Fibroblast of villous mesenchyme (primary cell): ENCODE measurements around the gene CPS1. TPM values are rescaled to one million over a fixed set of nuclear protein-coding genes. Genes with fewer than 3 reads are reported as not detected.

Source experiments
- DNase-seq: peaks from one replicate; pipeline ENCODE4 v3.0.0-alpha.2; 2010; ENCODE audit warnings: low read depth
- H3K4me3 ChIP-seq: 2 replicates; pipeline ENCODE4 v1.5.1; 2011; ENCODE audit warnings: low read depth, mild to moderate bottlenecking, low read length
- total RNA-seq: library from RNA; depleted of rRNA; stranded (reverse); fragments of >200 nt; gene quantifications from 2 replicates; pipeline ENCODE4 v1.2.3, GENCODE V29; 2012
- TF ChIP-seq, protein P1 (sequence below): IDR thresholded peaks from 2 replicates; pipeline ENCODE4 v1.5.1; 2012; ENCODE audit warnings: low read depth, mild to moderate bottlenecking, low read length; ENCODE audit not compliant: insufficient read depth

The CPS1 gene
- total RNA-seq, 1 donor = 21.6 TPM

DNA sequence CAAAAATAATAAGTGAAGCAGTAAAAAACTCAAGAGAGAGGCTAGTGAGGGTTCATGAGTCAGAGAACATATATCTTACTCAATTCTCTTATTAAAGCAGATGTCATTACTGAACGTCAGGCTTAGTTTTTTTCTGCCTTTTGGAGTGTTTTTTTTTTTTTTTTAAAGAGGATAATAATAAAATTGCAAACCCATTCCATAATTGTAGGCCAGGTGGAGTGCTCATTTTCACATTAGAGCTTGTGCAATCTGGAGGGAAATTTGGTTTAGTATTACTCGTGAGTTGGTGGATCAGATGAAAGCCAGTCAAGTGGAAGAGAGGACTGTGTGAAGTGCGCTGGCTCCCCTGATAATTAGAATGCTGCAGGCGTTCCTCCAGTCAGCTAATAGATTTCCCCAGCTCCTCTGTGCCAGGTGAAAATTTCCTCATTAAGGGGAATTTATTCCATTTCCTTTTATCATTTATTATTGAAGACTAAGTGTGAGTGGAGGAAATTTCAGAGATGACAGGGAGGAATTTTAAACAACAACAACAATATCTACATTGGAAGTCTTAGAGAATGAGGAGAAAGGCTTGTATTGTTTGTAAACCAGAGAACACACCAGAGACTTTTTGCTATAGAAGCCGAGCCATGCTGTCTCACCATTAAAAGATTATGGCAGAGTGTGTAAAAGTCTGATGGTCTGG lies 74.6 kb downstream of the CPS1 start:
- DNase-seq = no peak
- no peak overlapping the region for H3K4me3 ChIP-seq
- TF ChIP-seq, protein P1, sequence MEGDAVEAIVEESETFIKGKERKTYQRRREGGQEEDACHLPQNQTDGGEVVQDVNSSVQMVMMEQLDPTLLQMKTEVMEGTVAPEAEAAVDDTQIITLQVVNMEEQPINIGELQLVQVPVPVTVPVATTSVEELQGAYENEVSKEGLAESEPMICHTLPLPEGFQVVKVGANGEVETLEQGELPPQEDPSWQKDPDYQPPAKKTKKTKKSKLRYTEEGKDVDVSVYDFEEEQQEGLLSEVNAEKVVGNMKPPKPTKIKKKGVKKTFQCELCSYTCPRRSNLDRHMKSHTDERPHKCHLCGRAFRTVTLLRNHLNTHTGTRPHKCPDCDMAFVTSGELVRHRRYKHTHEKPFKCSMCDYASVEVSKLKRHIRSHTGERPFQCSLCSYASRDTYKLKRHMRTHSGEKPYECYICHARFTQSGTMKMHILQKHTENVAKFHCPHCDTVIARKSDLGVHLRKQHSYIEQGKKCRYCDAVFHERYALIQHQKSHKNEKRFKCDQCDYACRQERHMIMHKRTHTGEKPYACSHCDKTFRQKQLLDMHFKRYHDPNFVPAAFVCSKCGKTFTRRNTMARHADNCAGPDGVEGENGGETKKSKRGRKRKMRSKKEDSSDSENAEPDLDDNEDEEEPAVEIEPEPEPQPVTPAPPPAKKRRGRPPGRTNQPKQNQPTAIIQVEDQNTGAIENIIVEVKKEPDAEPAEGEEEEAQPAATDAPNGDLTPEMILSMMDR = no peak

GRCh38 chr2:210633699-210634098 lies 77.3 kb downstream of the CPS1 start:
- TF ChIP-seq, protein P1 = no peak
- DNase-seq = no peak
- no peak overlapping the region for H3K4me3 ChIP-seq

DNA sequence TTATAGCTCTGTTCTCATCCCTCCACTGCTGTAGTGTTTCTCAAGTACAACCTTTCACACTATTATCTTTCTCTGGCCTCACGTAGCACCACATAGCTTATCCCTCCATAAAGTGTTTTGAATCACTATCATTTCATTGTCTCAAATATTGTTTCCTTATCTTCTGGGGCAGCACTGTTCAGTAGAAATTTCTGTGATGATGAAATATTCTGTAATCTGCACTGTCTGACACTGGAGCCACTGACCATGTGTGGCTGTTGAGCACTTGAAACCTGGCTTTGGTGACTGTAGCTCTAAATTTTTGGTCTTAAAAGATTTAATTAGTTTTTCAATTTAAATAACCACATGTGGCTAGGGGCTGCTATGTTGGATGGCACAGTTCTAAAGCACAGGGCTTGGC lies 78.9 kb downstream of the CPS1 start:
- no peak for DNase-seq
- H3K4me3 ChIP-seq = no peak overlapping the region
- TF ChIP-seq, protein P1 = no peak

DNA sequence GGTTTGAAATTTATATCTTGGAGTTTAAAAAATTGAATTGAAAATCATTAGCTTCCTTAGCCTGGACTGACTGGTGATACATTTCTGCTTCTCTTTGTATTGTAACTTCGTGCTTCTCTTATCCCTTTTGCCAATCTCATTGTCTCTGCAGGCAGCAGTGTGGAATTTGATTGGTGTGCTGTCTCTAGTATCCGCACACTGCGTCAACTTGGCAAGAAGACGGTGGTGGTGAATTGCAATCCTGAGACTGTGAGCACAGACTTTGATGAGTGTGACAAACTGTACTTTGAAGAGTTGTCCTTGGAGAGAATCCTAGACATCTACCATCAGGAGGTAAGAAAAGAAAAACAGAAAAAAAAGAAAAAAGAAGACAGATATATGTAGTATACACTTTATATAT lies 85.9 kb downstream of the CPS1 start:
- TF ChIP-seq, protein P1 = no peak
- H3K4me3 ChIP-seq = no peak overlapping the region
- no peak for DNase-seq

GRCh38 chr2:210647151-210647550 lies 90.8 kb downstream of the CPS1 start:
- DNase-seq = no peak
- H3K4me3 ChIP-seq = no peak overlapping the region
- TF ChIP-seq, protein P1 = no peak

- no peak overlapping the region for H3K4me3 ChIP-seq
- TF ChIP-seq, protein P1 = no peak
- DNase-seq = no peak
These were observed 97.7 kb downstream of the CPS1 start for GRCh38 chr2:210654091-210654490.
